Astrocyte (in vitro differentiated cells and primary cell): ENCODE measurements around the gene AFAP1L2. TPM values are rescaled to one million over a fixed set of nuclear protein-coding genes. Genes with fewer than 3 reads are reported as not detected.
"Not testable (repeated sequence)": the region's sequence is repeated elsewhere in the genome, so short reads cannot be mapped to it uniquely, and the experiment has no call there.

ENCODE experiments used
- DNase-seq: peaks from one replicate; pipeline ENCODE4 v3.0.0-alpha.2; 2010; ENCODE audit warnings: low read depth
- FAIRE-seq: peaks from 2 replicates; lab custom pipeline; 2011; peaks lifted over from hg19 to GRCh38; lab: Jason Lieb, UNC
- H2AFZ ChIP-seq: 2 replicates; pipeline ENCODE4 v1.6.0; 2012; ENCODE audit warnings: low read depth, low read length, inconsistent platforms
- H3K27ac ChIP-seq: 2 replicates; pipeline ENCODE4 v1.5.1; 2011; ENCODE audit warnings: low read depth, low read length, inconsistent platforms
- H3K27me3 ChIP-seq: 2 replicates; pipeline ENCODE4 v1.6.0; 2011; ENCODE audit warnings: low read length, inconsistent platforms; ENCODE audit not compliant: insufficient read depth
- H3K36me3 ChIP-seq: 2 replicates; pipeline ENCODE4 v1.5.1; 2011; ENCODE audit warnings: low read length, inconsistent platforms; ENCODE audit not compliant: insufficient read depth
- H3K4me1 ChIP-seq: 2 replicates; pipeline ENCODE4 v1.5.1; 2011; ENCODE audit warnings: low read length, inconsistent platforms; ENCODE audit not compliant: insufficient read depth
- H3K4me2 ChIP-seq: 2 replicates; pipeline ENCODE4 v1.6.0; 2012; ENCODE audit warnings: low read length, inconsistent platforms
- H3K4me3 ChIP-seq: 2 replicates; pipeline ENCODE4 v1.5.1; 2011; ENCODE audit warnings: low read depth, mild to moderate bottlenecking, low read length, inconsistent platforms; ENCODE audit not compliant: insufficient read depth
- H3K79me2 ChIP-seq: 2 replicates; pipeline ENCODE4 v1.6.0; 2012; ENCODE audit warnings: mild to moderate bottlenecking, low read length, inconsistent platforms; ENCODE audit not compliant: insufficient read depth
- H3K9ac ChIP-seq: 2 replicates; pipeline ENCODE4 v1.6.0; 2012; ENCODE audit warnings: mild to moderate bottlenecking, low read length, inconsistent platforms
- H3K9me3 ChIP-seq: 2 replicates; pipeline ENCODE4 v1.5.1; 2012; ENCODE audit warnings: low read depth, mild to moderate bottlenecking, low read length, inconsistent platforms; ENCODE audit not compliant: insufficient read depth
- H4K20me1 ChIP-seq: 2 replicates; pipeline ENCODE4 v1.6.0; 2012; ENCODE audit warnings: low read length, inconsistent platforms; ENCODE audit not compliant: insufficient read depth
- H3K27ac Mint-ChIP-seq: one replicate; pipeline ENCODE4 v1.8.0; 2021; ENCODE audit warnings: mild to moderate bottlenecking, mixed read lengths; ENCODE audit not compliant: unreplicated experiment
- H3K27me3 Mint-ChIP-seq: one replicate; pipeline ENCODE4 v1.8.0; 2021; ENCODE audit warnings: low read depth, mixed read lengths; ENCODE audit not compliant: unreplicated experiment
- H3K36me3 Mint-ChIP-seq: one replicate; pipeline ENCODE4 v1.8.0; 2021; ENCODE audit warnings: low read depth, mixed read lengths; ENCODE audit not compliant: unreplicated experiment
- H3K4me1 Mint-ChIP-seq: one replicate; pipeline ENCODE4 v1.8.0; 2021; ENCODE audit warnings: low read depth, mixed read lengths; ENCODE audit not compliant: unreplicated experiment
- H3K4me3 Mint-ChIP-seq: one replicate; pipeline ENCODE4 v1.8.0; 2021; ENCODE audit warnings: mild to moderate bottlenecking, moderate library complexity, mixed read lengths; ENCODE audit not compliant: unreplicated experiment
- H3K9me3 Mint-ChIP-seq: one replicate; pipeline ENCODE4 v1.8.0; 2021; ENCODE audit warnings: mild to moderate bottlenecking, mixed read lengths; ENCODE audit not compliant: unreplicated experiment
- EZH2 ChIP-seq: IDR thresholded peaks from 2 replicates; pipeline ENCODE4 v1.6.1; 2012; ENCODE audit warnings: mild to moderate bottlenecking, low read length, inconsistent platforms; ENCODE audit not compliant: insufficient read depth
- total RNA-seq: library from RNA; stranded (reverse); gene quantifications from 2 replicates; pipeline ENCODE4 v1.2.1, GENCODE V29; 2021
- TF ChIP-seq, protein P1 (sequence below): IDR thresholded peaks from 2 replicates; pipeline ENCODE4 v1.5.1; 2011; ENCODE audit warnings: low read depth, mild to moderate bottlenecking, inconsistent platforms, low read length, moderate library complexity; ENCODE audit not compliant: insufficient read depth

AFAP1L2 gene
- total RNA-seq, 1 donor from 2014 or later = 26.6 TPM

DNA sequence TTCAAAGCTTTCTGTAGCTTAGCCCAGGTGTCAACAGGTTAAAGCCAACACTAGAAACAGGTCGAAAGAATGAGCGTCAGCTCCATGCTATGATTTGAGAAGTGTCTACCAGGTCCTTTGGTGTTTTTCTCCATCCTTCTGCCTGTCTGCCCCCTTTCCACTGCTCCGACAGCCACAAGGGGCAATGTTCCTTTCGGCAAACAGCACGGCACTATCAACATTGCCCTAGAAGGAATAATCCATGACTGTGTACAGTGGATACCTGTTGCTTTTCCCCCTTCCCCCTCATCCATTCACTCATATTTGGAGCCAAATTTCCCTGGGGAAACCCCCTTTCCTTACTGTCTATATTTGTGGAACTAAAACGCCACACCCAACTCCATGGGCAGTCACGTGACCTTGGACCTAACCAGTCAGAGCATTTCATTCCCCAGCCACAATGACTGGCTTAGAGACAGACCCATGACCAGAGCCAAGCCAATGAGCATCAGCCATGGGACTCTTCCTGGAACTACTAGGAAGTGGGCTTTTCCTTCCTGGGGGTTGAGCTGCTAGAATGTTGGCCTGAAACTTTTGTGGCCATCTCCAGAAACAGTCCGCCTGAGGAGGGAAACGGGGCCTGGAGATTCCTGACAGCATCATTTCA is 51.5 kb downstream of the AFAP1L2 start:
- no peak for TF ChIP-seq EZH2
- Histone ChIP-seq H3K27ac (no peak overlapping the region), H3K4me1 (peaks cover 14% of the 10 kb centered on the region), H3K4me3 (no peak overlapping the region), H2AFZ (no peak overlapping the region), H3K27me3 (peaks cover 15% of the 10 kb centered on the region), H3K9ac (no peak overlapping the region), H3K9me3 (no peaks in the 10 kb centered on the region), H4K20me1 (no peaks in the 10 kb centered on the region), H3K79me2 (no peaks in the 10 kb centered on the region), H3K4me2 (no peak overlapping the region), H3K36me3 (no peaks in the 10 kb centered on the region)
- Mint-ChIP-seq H3K27me3 (no peaks in the 10 kb centered on the region), H3K27ac (no peak overlapping the region), H3K36me3 (peaks cover 4% of the 10 kb centered on the region), H3K4me1 (peaks cover 42% of the 10 kb centered on the region), H3K4me3 (no peak overlapping the region), H3K9me3 (peaks cover 2% of the 10 kb centered on the region)
- FAIRE-seq (no peak), DNase-seq (no peak)

DNA sequence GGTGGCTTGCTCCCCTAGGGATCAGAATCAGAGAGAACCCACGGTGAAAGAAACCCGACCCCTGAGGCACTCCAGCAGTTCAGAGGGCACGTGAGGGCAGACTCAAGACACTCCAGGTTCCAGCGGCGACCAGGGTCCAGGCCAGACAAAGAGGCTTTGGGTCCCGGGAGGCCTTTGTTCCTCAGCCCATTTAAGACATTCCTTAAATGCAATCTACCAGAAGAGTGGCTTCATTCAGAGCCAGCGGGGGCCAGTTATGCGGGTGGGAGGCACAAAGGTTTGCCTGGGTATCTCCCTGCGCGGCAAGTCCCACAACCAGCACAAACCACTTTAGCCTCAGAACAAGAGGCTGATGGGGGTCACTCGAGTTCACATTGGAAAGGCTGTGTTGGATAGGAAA is 53.6 kb downstream of the AFAP1L2 start:
- peaks cover 43% of the 10 kb centered on the region for H3K4me1 Mint-ChIP-seq
- peaks cover 11% of the 10 kb centered on the region for H3K4me1 ChIP-seq
- H3K79me2 ChIP-seq = no peaks in the 10 kb centered on the region
- H3K9me3 ChIP-seq = no peaks in the 10 kb centered on the region
- H3K36me3 Mint-ChIP-seq = peaks cover 4% of the 10 kb centered on the region
- no peaks in the 10 kb centered on the region for H3K36me3 ChIP-seq
- no peaks in the 10 kb centered on the region for H3K27me3 Mint-ChIP-seq
- no peak for TF ChIP-seq EZH2
- no peak overlapping the region for H3K27ac ChIP-seq
- FAIRE-seq (no peak), DNase-seq (no peak)
- H2AFZ ChIP-seq = no peak overlapping the region
- H4K20me1 ChIP-seq = no peaks in the 10 kb centered on the region
- no peak overlapping the region for H3K4me3 Mint-ChIP-seq
- H3K27ac Mint-ChIP-seq = no peak overlapping the region
- peaks cover 15% of the 10 kb centered on the region for H3K27me3 ChIP-seq
- no peak overlapping the region for H3K4me3 ChIP-seq
- H3K9ac ChIP-seq = no peak overlapping the region
- peaks cover 2% of the 10 kb centered on the region for H3K9me3 Mint-ChIP-seq
- H3K4me2 ChIP-seq = no peak overlapping the region

DNA sequence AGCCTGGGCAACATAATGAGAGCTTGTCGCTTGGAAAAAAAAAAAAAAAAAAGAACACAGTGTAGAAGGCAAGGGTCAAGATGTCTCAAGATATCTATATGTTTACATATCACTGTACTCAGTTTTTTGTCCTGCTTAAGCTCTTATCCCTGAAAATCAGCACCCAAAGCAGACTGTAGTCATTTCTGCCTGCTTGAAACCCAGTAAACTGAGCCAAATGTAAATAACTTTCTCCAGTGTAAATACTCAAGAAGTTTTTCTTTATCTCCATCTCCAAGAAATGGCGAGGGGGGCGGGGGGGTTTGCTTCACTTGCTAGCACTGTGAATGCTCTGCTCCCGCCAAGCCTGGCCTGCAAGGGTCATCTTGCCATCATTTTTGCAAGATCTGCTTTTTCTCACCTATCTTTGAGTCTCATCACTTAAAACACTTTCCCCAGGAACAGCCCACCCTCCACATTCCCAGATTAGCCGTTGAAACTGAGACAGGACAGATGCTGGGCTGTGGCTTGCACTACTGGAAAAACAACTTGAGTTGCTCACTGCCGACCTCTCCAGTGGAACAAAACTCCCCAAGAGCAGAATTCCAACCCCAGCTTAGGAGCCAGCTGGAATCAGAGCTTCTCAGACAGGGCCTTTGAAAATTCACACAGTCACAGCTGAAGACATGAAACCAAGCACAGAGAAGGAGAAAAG is 54.6 kb downstream of the AFAP1L2 start:
- Histone ChIP-seq H3K36me3 (no peaks in the 10 kb centered on the region), H4K20me1 (no peaks in the 10 kb centered on the region), H3K4me3 (no peak overlapping the region), H3K4me1 (peaks cover 11% of the 10 kb centered on the region), H3K9me3 (no peaks in the 10 kb centered on the region), H3K4me2 (no peak overlapping the region), H3K79me2 (no peaks in the 10 kb centered on the region), H3K27ac (no peak overlapping the region), H3K9ac (no peak overlapping the region), H3K27me3 (peaks cover 15% of the 10 kb centered on the region), H2AFZ (no peak overlapping the region)
- no peak for DNase-seq
- no peak for FAIRE-seq
- Mint-ChIP-seq H3K27me3 (no peaks in the 10 kb centered on the region), H3K36me3 (peaks cover 4% of the 10 kb centered on the region), H3K9me3 (peaks cover 2% of the 10 kb centered on the region), H3K4me1 (peaks cover 40% of the 10 kb centered on the region), H3K4me3 (no peak overlapping the region), H3K27ac (peak overlapping the region; percentile 66)
- TF ChIP-seq, protein P1, sequence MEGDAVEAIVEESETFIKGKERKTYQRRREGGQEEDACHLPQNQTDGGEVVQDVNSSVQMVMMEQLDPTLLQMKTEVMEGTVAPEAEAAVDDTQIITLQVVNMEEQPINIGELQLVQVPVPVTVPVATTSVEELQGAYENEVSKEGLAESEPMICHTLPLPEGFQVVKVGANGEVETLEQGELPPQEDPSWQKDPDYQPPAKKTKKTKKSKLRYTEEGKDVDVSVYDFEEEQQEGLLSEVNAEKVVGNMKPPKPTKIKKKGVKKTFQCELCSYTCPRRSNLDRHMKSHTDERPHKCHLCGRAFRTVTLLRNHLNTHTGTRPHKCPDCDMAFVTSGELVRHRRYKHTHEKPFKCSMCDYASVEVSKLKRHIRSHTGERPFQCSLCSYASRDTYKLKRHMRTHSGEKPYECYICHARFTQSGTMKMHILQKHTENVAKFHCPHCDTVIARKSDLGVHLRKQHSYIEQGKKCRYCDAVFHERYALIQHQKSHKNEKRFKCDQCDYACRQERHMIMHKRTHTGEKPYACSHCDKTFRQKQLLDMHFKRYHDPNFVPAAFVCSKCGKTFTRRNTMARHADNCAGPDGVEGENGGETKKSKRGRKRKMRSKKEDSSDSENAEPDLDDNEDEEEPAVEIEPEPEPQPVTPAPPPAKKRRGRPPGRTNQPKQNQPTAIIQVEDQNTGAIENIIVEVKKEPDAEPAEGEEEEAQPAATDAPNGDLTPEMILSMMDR = no peak
- TF ChIP-seq EZH2 = no peak

DNA sequence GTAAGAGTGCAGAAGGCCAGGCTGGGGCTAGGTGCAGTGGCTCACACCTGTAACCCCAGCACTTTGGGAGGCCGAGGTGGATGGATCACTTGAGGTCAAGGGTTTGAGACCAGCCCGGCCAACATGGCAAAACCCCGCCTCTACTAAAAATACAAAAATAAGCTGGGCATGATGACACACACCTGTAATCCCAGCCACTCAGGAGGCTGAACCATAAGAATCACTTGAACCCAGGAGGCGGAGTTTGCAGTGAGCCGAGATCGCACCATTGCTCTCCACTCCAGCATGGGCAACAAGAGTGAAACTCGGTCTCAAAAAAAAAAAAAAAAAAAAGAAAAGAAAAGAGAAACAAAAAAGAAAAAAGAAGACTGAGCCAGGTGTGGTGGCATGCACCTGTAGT is 55.2 kb downstream of the AFAP1L2 start:
- H3K36me3 Mint-ChIP-seq, H3K4me3 Mint-ChIP-seq, H3K27me3 Mint-ChIP-seq, H4K20me1 ChIP-seq, H3K79me2 ChIP-seq, H3K27ac ChIP-seq, H3K9me3 ChIP-seq, H2AFZ ChIP-seq, H3K27ac Mint-ChIP-seq, H3K9me3 Mint-ChIP-seq, H3K9ac ChIP-seq, DNase-seq, H3K4me3 ChIP-seq, FAIRE-seq, H3K36me3 ChIP-seq, H3K4me2 ChIP-seq: not testable (repeated sequence)
- peaks cover 14% of the 10 kb centered on the region for H3K4me1 ChIP-seq
- H3K27me3 ChIP-seq = peaks cover 10% of the 10 kb centered on the region
- H3K4me1 Mint-ChIP-seq = peaks cover 45% of the 10 kb centered on the region
